Measurements from ENCODE around the gene PAFAH1B2.

GRCh38 chr11:117096201-117096991 lies 47.7 kb upstream of the PAFAH1B2 start:
- TF ChIP-seq CTCF (IDR thresholded peaks at IDR 0.05), result no peak
- TF ChIP-seq POLR2A (IDR thresholded peaks at IDR 0.05), result no peak
- no peak for TF ChIP-seq POLR2AphosphoS5 (IDR thresholded peaks at IDR 0.05)
